Measurements from ENCODE around the gene TDRD7. TPM values are rescaled to one million over a fixed set of nuclear protein-coding genes. Genes with fewer than 3 reads are reported as not detected.

The TDRD7 gene
- total RNA-seq, 1 experiment from 2014 or later, result 3.6 TPM

DNA sequence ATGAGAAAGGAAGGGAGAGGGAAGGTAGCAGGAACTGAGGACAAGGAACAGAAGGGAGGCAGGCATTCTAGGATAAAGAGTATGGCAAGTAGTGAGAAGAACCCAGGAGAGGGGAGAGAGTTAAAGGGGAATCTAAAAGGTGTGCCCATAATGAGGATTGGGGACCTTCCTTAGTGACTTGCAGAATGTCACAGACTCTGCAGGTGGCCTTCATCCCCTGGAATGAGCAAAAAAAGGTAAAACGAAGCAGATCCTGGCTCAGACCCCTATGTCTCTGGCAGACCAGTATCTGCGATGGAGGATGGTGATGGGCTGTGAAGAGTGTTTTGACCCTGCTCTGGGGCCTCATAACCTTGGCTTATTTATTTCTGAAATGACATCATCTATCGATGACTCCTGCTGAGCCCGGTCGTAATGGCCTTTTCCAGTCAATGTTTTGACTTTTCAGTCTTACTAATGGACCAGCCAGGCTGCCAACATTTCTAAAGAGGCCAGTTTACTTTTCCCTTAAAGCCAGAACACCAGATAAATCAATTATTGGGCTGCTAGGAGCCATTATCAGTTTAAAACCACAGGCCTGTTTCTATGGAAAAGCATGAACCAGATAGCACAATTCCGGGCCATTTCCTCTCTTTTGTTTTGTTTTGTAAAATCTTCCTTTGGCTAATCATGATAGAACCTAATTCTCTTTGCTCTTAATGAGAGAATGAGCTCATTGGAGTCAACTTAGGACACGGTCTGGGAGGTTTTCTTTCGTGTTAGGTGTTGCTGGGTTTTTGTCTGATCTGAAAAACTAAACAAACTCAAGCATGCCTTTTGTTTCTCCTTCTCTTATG is 92.7 kb downstream of the TDRD7 start:
- CTCF ChIA-PET, result no interaction called here
- Histone ChIP-seq H3K27ac (ENCODE audit: low read depth, low read length, poor library complexity, severe bottlenecking) (no peak overlapping the region), H3K36me3 (ENCODE audit: insufficient read depth, low read length, poor library complexity, severe bottlenecking) (no peaks in the 10 kb centered on the region), H3K27me3 (replicated peaks; ENCODE audit: insufficient read depth, low read depth, low read length, poor library complexity) (peaks cover 67% of the 10 kb centered on the region), H3K9me3 (ENCODE audit: low read depth, low read length, poor library complexity, severe bottlenecking) (no peaks in the 10 kb centered on the region), H3K4me3 (ENCODE audit: low read depth, low read length, poor library complexity, severe bottlenecking) (no peak overlapping the region), H3K4me1 (ENCODE audit: insufficient read depth, low read length, poor library complexity, severe bottlenecking) (peaks cover 7% of the 10 kb centered on the region)
- no TSS peak for BruUV-seq (replicated peaks)
- POLR2A ChIA-PET (ENCODE audit: low non-redundant PET), result no interaction called here
- intact Hi-C loops (cut with micrococcal nuclease; ENCODE audit: unreplicated experiment), result no loop called here
- no peak for DNase-seq (ENCODE audit: low spot score)
- TF ChIP-seq, protein P1, sequence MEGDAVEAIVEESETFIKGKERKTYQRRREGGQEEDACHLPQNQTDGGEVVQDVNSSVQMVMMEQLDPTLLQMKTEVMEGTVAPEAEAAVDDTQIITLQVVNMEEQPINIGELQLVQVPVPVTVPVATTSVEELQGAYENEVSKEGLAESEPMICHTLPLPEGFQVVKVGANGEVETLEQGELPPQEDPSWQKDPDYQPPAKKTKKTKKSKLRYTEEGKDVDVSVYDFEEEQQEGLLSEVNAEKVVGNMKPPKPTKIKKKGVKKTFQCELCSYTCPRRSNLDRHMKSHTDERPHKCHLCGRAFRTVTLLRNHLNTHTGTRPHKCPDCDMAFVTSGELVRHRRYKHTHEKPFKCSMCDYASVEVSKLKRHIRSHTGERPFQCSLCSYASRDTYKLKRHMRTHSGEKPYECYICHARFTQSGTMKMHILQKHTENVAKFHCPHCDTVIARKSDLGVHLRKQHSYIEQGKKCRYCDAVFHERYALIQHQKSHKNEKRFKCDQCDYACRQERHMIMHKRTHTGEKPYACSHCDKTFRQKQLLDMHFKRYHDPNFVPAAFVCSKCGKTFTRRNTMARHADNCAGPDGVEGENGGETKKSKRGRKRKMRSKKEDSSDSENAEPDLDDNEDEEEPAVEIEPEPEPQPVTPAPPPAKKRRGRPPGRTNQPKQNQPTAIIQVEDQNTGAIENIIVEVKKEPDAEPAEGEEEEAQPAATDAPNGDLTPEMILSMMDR (conservative IDR thresholded peaks at IDR 0.05; ENCODE audit: low read depth, low read length), result no peak
- no peak for TF ChIP-seq EZH2 (IDR thresholded peaks at IDR 0.05; ENCODE audit: borderline replicate concordance, low read depth, low read length, poor library complexity, severe bottlenecking)

DNA sequence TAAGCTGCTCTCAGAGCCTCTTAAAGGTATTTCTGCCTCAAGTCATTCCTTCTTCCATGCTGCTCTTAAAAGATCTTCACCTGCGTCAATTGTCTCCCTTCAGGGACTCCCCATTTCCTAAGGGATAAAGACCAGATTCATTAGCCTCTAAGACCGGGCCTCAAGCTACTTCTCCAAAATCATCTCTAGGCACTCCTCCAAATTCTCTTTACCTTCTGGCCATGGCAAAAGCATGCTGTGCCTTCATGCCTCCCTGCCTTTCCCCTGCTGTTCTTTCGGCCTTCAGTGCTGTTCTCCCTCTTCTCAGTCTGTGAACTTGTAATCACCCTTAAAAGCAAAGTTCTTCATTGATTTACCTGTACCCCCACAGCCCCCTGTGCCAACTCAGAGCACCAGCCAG is 93.9 kb downstream of the TDRD7 start:
- no TSS peak for BruUV-seq (replicated peaks)
- Histone ChIP-seq H3K27ac (ENCODE audit: low read depth, low read length, poor library complexity, severe bottlenecking) (no peak overlapping the region), H3K27me3 (replicated peaks; ENCODE audit: insufficient read depth, low read depth, low read length, poor library complexity) (peaks cover 55% of the 10 kb centered on the region), H3K9me3 (ENCODE audit: low read depth, low read length, poor library complexity, severe bottlenecking) (no peaks in the 10 kb centered on the region), H3K4me3 (ENCODE audit: low read depth, low read length, poor library complexity, severe bottlenecking) (no peak overlapping the region), H3K4me1 (ENCODE audit: insufficient read depth, low read length, poor library complexity, severe bottlenecking) (peaks cover 7% of the 10 kb centered on the region), H3K36me3 (ENCODE audit: insufficient read depth, low read length, poor library complexity, severe bottlenecking) (no peaks in the 10 kb centered on the region)
- POLR2A ChIA-PET (ENCODE audit: low non-redundant PET), result no interaction called here
- intact Hi-C loops (cut with micrococcal nuclease; ENCODE audit: unreplicated experiment), result no loop called here
- TF ChIP-seq, protein P1 (conservative IDR thresholded peaks at IDR 0.05; ENCODE audit: low read depth, low read length), result no peak
- no peak for TF ChIP-seq EZH2 (IDR thresholded peaks at IDR 0.05; ENCODE audit: borderline replicate concordance, low read depth, low read length, poor library complexity, severe bottlenecking)
- DNase-seq (ENCODE audit: low spot score), result no peak
- CTCF ChIA-PET, result no interaction called here

DNA sequence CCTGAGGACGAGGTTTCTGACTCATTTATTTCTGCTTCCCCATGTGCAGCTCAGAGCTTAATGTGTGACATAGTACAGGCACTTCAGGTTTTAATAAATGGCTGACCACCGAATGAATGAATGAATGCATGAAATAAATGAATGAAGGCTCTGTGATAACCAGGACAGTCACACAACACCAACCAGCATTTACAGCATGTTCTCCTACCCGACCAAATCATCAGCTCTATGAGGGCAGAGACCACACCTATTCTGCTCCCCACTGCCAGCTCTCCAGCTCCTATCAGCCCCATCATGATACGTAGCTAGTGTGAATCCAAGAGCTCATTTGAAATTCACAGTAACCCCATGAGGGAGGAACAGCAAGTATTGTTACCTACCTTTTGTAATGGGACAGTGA is 94.4 kb downstream of the TDRD7 start:
- intact Hi-C loops (cut with micrococcal nuclease; ENCODE audit: unreplicated experiment), result no loop called here
- Histone ChIP-seq H3K9me3 (ENCODE audit: low read depth, low read length, poor library complexity, severe bottlenecking) (no peaks in the 10 kb centered on the region), H3K27ac (ENCODE audit: low read depth, low read length, poor library complexity, severe bottlenecking) (no peak overlapping the region), H3K4me3 (ENCODE audit: low read depth, low read length, poor library complexity, severe bottlenecking) (no peak overlapping the region), H3K27me3 (replicated peaks; ENCODE audit: insufficient read depth, low read depth, low read length, poor library complexity) (peaks cover 50% of the 10 kb centered on the region), H3K36me3 (ENCODE audit: insufficient read depth, low read length, poor library complexity, severe bottlenecking) (no peaks in the 10 kb centered on the region), H3K4me1 (ENCODE audit: insufficient read depth, low read length, poor library complexity, severe bottlenecking) (peaks cover 7% of the 10 kb centered on the region)
- BruUV-seq (replicated peaks), result no TSS peak
- ChIA-PET POLR2A (ENCODE audit: low non-redundant PET) (no interaction called here), CTCF (no interaction called here)
- TF ChIP-seq, protein P1 (conservative IDR thresholded peaks at IDR 0.05; ENCODE audit: low read depth, low read length), result no peak
- no peak for TF ChIP-seq EZH2 (IDR thresholded peaks at IDR 0.05; ENCODE audit: borderline replicate concordance, low read depth, low read length, poor library complexity, severe bottlenecking)
- DNase-seq (ENCODE audit: low spot score), result no peak

Measured in A673 (cell line).